ENCODE data around the gene GABBR2. TPM values are rescaled to one million over a fixed set of nuclear protein-coding genes. Genes with fewer than 3 reads are reported as not detected.
"Not testable (repeated sequence)": the region's sequence is repeated elsewhere in the genome, so short reads cannot be mapped to it uniquely, and the experiment has no call there.

GABBR2 gene
- total RNA-seq, 2 donors from 2014 or later = 0.41 TPM; not detected in 1

DNA sequence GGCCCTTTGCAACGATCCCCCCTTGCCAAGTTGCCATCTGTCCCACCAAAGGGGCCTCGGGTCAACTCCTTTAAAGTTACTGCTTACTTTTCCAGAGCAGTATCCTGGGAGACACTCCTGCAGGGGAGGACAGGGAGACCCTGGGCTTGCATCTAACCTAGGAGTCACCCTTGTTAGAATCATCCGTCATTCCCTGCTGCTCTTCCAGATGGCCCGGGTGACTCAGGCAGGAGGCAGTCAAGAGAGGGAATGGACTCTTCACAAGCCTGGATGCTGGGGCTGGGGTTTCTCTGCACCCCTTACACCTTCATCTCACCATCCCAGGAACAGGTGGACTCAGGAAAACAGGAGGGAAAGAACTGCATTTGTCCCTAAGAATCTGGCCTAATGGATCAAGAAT, 175.6 kb downstream of the GABBR2 start:
- intact Hi-C loops (cut with DNase I) = no loop called here
- DNase-seq = no peak
- ATAC-seq = no peak

DNA sequence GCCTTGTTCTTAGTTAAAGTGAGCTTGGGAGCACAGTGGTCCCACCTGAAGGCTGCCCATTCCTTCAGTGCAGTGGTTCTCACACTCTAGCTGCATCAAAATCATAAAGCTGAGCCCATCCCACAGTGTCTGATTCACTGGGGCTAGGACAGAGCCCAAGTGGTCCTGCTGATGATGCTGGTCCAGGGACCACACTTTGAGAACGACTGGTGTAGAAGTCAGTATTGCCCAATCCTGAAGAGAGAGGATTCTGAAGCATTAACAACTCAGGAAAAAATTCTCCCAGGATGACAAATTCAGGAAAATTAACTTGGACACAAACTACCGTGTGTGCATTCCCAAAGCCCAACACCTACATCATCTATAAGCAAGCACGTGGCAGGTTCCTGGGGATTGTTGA, 176.2 kb downstream of the GABBR2 start:
- no peak for ATAC-seq
- intact Hi-C loops (cut with DNase I) = no loop called here
- DNase-seq = no peak

DNA sequence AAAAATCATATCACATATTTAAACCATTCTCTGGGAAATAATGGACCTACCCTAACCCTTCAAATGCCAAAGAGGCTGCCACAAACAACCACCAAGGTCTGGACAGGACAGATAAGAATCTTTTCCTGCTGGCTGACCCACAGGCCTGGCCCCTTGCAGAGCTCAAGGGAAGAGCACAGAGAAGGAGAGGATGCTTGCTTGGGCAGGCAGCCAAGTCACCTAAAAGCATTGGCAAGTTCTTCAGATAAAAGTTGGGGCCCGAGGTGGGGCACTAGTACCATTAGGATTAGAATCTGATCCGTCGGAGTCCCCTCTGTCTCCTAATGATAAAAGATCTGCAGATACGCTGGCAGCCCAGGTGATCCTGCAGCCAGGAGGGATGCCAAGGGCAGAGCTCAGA, 176.6 kb downstream of the GABBR2 start:
- no peak for ATAC-seq
- intact Hi-C loops (cut with DNase I) = no loop called here
- no peak for DNase-seq

DNA sequence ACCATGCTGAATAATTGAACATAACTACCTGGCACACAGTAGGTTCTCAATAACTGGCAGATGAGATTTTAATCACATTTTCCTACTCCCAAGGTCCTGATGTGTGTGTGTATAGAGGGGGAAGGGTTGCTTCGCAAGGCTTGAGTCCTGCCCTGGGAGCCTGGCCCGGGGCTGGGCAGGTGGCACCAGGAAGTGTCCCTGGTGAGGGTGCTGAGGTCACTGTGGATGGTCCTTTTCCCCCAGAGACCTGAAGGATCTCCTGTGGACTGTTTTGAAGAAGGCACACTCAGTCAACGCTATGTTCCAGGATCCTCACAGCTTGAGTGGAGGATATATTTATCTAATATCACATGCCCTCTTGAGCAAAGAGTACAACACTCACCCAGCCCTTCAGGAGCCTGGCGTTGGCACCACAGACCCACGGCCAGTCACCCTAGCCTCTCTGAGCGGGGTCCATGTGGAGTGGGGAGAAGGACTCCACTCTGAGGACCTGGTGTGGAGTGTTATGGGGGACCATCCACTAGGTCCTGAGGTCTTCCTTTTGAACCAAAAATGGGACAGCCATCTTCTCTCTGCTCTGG, 177.8 kb downstream of the GABBR2 start:
- intact Hi-C loops (cut with DNase I) = no loop called here
- ATAC-seq (no peak), DNase-seq (no peak)

DNA sequence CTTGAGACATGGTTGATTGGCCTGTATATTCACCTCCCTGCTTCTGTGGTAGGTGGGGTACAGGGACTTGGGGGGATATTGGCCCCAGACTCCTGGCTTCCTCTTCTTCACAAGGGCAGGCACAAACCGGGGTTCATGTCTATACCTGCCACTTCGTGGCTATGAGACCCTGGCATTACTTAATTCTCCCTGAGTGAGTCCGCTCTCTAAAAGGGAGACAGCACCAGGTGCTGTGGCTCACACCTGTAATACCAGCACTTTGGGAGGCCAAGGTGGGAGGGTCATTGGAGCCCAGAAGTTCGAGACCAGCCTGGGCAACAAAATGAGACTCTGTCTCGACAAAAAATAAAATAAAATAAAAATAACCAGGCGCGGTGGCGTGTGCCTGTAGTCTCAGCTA, 178.5 kb downstream of the GABBR2 start:
- no peak for ATAC-seq
- intact Hi-C loops (cut with DNase I) = no loop called here
- DNase-seq = no peak

DNA sequence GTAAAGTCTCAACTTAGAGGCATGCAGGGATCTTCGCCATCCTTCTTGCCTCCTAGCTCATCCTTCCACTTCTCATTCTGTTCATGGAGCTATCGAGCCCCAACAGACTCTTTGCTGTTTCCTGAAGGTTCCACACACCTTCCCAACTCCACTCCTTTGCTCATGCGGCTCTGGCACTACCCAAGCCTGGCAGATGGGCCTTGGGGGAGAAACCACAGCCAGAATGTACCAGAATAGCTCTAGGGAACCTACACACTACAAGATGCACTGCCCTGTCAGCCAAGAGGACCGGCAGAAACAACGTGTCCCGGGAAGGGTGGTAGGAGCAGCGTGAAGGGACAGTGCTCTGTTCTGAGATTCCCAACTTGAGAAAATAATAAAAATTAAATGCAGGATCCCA, 178.9 kb downstream of the GABBR2 start:
- intact Hi-C loops (cut with DNase I) = no loop called here
- DNase-seq (no peak), ATAC-seq (no peak)

DNA sequence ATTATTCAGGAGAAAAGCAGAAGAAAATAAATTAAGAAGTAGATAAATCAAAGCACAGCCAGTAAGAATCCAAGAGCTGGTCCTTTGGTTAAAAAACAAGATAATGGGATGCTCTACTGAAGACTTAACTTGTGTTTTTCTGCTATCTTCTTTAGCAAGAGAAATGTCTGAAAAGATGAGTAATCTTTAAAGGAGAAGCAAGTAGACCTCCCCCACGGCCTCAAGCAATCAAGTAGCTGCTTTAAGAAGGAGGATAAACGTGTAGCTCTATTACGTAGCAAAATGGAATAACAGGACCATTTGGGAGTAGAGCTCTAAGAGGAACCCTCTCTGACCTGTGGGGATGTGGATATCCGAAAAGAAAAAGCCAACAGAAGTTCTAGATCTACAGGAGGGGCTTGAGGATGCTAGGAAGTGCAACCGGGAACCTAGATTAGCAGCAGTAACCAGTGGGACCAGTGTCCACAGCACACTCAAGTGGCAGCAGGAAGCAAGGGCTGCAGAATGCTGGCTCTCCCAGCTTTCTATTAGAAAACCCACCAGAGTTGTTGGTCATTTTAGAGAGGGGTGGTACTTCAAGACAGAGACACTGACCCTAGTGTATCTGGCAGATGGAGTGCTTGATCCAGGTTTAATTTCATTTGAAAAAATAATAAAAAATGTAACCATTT, 185.4 kb downstream of the GABBR2 start:
- no peak for ATAC-seq
- no peak for DNase-seq
- intact Hi-C loops (cut with DNase I) = no loop called here

DNA sequence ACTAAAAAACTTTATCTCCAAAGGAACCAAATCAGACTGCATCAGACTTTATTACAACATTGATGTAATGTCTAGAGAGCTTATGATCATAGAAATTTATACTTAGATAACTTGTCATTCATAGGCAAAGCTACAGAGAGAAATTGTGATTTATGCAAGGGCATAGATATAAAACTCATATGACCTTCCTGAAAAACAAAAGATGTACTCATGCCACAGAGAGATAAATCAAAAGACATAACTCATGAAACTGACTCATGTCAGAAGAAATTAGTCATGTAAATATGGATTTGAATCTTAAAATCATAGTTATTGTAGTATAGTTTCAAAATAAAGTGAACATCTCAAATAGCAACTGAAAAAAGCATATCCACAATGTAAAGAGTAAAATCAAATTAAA, 186.2 kb downstream of the GABBR2 start:
- intact Hi-C loops (cut with DNase I) = no loop called here
- DNase-seq (no peak), ATAC-seq (no peak)

DNA sequence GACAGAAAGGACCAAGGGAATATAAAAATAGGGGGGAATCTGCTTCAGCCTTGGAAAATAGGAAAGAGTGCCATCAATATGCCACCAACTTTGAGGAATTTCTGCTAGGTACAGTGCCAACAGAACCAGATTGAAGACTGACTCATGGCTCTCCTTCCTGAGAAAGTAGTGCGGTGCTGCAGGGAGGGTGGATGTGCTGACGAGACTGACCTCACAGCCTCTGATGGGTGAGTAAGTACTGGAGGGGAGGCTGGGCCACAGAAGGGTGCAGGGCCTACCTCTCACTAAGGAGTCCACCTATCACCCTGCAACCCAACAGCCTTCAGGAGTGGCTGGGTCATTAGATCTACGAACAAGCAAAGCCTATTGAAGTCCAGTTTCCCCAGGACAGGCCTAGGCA, 187.6 kb downstream of the GABBR2 start:
- DNase-seq (no peak), ATAC-seq (no peak)
- intact Hi-C loops (cut with DNase I) = no loop called here

DNA sequence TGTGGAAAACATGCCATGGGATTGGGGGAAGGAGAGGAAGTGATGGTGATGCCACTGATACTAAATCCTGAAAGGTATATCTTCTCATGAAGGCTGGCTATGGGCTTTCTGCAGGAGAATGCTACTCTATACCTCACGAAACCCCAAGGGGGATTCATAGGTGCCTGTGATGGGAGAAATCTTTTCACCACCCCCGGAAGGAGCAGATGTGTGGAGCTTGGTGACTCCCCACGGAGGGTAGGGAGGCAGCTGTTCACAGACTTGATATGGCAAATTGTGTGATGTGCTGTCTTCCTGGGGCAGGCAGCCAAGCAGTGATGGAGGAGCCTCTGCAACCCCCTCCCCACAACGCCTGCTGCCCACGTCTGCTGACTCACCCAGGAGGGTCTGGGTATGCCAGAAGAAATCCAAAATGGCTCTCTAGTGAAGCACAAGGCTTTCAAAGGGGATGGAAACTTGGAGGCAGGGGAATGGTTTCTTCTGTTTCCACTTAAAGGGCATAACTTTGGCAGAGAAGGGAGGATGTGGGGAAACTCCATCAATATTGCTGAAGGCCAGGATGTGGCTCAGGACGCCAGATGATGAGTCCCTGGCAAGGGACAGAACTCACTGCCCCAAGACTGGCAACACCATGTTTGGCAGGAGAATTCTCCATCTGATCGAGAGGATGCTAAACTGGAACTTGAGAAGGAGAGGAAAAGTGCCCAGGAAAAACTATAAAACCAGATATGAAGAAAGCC, 188.3 kb downstream of the GABBR2 start:
- ATAC-seq = no peak
- intact Hi-C loops (cut with DNase I) = no loop called here
- no peak for DNase-seq

DNA sequence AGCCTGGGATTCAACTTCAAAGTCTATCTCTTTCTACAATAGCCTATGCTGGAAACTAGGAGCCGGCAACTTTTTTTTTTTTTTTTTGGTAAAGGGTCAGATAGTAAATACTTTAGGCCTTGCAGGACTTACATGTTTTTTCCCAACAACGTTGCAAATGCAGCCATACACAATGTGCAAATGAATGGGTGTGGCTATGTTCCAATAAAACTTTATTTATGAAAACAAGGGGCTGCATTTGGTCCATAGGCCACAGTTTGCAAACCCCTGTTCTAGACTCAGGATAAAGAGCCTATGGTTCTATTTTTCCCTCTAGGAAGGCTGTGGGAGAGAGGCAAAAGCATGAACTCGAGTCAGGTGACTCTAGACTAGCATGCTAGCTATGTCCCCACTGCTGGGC, 189.1 kb downstream of the GABBR2 start:
- intact Hi-C loops (cut with DNase I) = no loop called here
- no peak for ATAC-seq

DNA sequence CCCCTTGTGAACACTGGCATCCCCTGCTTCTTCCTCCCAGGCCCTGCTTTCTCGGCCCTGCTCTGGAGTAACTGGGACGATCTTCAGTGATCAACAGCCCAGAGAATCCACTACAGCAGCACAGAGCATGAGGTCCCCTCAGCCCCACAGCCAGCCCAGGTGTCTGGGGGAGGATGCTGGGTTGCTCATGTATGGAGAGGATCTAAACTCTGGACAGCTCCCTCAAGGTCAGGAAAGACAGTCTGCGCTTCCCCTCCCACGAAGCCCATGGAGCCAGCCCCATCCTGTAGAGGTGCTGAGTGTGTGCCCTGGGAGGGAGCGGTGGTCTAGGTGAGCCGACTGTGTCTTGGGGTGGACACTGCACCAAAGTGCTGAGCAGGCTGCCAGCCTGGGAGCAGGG, 190.2 kb downstream of the GABBR2 start:
- DNase-seq (no peak), ATAC-seq (no peak)
- intact Hi-C loops (cut with DNase I) = no loop called here

More for the DNA sequence above, 189.1 kb downstream of the GABBR2 start:
- DNase-seq = no peak

DNA sequence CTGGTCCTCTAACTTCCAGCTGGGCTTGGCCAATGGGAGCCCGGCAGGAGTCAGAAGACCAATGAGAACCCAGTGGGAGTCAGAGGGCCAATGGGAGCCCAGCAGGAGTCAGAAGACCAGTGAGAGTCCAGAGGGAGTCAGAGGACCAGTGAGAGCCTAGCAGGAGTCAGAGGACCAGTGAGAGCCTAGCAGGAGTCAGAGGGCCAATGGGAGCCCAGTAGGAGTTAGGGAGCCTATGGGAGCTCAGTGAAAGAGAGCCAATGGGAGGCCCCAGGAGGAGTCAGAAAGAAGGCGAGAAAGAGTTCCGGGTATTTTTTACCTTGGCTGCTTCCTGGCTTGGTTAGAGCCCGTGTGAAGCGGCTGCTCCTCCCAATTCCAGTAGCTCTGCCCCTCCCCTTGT, 191.0 kb downstream of the GABBR2 start:
- ATAC-seq = no peak
- intact Hi-C loops (cut with DNase I) = no loop called here
- no peak for DNase-seq

DNA sequence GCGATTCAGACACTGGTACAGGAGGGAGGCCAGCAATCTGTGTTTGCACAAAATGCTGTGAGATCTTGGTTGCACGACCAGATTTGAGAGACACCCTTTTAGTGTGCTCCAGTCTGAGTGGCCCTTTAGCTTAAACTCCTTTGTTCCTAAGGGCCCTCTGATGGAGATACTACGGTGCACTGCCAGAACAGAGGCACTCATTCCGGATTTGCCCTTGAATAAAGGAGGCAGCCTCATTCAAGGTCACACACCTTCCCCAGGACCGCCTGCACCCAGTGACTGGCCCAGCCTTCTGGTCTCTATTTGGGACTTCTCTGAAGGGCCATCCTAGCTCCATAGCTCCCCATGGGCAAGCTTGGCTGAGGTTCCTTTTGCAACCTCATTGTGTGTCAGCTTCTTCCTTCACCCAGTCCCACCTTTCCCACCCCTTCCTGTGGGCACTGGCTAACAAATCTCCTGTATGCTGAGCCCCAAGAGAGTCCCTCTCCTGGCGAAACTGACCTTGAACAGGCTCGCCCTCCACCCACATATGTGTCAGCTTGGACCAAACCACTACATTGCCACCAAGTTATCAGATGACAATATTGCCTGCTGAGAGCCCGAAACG, 191.7 kb downstream of the GABBR2 start:
- intact Hi-C loops (cut with DNase I) = no loop called here
- ATAC-seq (no peak), DNase-seq (no peak)

DNA sequence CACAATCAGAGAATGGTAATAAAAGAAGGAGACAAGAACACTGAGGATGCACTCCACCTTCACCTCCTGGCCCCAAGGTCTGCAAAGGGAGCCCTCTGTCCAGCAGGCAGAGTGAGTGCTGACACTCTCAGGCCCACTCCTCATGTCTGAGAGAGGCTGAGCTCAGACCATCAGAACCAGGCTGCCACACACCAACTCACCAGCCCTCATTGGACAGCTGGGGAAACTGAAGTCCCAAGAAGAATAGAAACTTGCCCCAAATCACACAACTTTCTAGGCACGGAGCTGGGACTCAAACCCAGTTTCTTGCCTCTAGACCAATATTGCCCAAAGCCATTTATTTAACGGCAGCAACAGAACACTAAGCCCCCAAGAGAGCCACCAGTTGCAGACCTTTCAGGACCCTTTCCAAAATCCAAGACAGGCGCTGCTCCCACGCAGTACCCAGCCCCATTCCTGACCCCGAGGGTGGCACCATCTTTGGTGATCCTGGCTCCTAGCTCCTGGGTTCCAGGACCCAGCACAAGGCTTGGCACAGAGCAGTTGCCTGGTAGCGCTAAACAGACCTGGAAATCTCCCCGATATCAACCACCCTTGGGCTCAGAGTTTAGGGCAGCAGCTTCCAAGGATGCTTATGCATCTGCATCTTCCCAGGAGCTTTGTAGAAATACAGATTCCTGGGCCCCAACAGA, 192.4 kb downstream of the GABBR2 start:
- ATAC-seq = no peak
- intact Hi-C loops (cut with DNase I) = no loop called here

DNA sequence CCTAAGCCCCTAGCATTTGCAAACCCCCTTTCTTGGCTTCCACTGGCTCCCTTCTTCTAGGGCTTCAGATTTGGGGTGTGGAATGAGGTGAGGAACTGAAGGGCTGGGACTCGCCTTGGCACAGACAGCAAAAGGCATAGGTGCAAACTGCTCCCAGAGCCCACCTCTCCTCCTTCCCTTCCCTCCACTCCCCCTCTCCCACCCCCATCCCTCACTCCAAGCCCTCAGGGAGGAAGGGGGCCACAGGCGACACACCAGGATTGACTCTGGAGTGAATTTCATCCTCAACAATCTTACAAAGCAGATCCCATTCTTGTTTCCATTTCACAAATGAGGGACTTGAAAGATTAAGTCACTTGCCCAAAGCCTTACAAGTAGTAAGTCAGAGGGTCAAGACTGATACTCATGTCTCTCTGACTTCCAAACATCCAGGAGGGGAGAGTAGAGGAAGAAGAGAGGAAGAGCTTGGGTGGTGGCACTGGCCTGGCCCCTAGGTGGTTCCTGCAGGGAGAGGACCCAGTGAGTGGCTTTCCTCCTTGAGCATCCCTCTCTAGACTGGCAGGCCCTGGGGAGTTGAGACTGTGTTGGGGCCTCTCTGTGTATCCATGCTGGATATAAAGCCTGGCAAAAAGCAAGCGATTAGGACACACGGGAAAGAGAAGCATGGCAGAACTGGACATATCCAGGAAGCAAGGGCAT, 193.1 kb downstream of the GABBR2 start:
- no peak for DNase-seq
- ATAC-seq = no peak
- intact Hi-C loops (cut with DNase I) = no loop called here

More for the DNA sequence above, 192.4 kb downstream of the GABBR2 start:
- DNase-seq = no peak

DNA sequence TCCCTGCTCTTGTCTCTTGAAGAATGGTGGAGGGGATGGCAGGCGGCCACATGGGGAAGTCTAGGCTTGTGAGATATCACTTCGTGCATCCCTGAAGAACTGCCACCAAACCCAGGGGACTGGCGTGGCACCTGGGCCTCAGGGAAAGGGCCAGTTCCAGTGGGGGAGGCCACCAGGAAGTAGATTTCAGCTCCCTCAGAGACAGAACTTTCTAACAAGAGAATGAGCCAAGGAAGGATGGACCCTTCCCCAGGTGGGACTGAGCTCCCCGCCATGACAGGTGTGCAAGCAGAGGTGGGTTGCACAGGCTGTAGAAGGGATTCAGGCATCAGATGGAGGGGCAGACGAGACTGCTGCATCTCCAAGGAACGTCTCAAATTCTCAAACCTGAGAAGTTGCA, 193.9 kb downstream of the GABBR2 start:
- intact Hi-C loops (cut with DNase I) = no loop called here
- DNase-seq = no peak
- no peak for ATAC-seq

DNA sequence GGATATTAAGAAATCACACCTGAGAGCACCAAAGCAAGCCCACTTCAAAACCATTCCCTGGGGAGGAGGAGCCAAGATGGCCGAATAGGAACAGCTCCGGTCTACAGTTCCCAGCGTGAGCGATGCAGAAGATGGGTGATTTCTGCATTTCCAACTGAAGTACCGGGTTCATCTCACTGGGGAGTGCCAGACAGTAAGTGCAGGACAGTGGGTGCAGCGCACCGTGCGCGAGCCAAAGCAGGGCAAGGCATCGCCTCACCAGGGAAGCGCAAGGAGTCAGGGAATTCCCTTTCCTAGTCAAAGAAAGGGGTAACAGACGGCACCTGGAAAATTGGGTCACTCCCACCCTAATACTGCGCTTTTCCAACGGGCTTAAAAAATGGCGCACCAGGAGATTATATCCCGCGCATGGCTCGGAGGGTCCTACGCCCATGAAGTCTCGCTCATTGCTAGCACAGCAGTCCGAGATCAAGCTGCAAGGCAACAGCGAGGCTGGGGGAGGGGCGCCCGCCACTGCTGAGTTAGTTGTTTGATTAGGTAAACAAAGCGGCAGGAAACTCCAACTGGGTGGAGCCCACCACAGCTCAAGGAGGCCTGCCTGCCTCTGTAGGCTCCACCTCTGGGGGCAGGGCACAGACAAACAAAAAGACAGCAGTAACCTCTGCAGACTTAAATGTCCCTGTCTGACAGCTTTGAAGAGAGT, 200.4 kb downstream of the GABBR2 start:
- ATAC-seq; DNase-seq; intact Hi-C loops (cut with DNase I): not testable (repeated sequence)

Measured in left cardiac atrium (tissue), 4 donors.